HG03108 (cell line): ENCODE data around the gene AAMP.
A peak's percentile ranks its signal among the peaks of the same experiment; 100 is the strongest.

Experiments used
- ATAC-seq: cut with Tn5 transposase; IDR thresholded peaks from one replicate; pipeline ENCODE4 v1.9.1; 2021; ENCODE audit warnings: moderate library complexity; ENCODE audit not compliant: unreplicated experiment

The AAMP gene

GRCh38 chr2:218294430-218295022, 24.6 kb upstream of the AAMP start:
- ATAC-seq = no peak

GRCh38 chr2:218293715-218294429, 23.9 kb upstream of the AAMP start:
- ATAC-seq = no peak

DNA sequence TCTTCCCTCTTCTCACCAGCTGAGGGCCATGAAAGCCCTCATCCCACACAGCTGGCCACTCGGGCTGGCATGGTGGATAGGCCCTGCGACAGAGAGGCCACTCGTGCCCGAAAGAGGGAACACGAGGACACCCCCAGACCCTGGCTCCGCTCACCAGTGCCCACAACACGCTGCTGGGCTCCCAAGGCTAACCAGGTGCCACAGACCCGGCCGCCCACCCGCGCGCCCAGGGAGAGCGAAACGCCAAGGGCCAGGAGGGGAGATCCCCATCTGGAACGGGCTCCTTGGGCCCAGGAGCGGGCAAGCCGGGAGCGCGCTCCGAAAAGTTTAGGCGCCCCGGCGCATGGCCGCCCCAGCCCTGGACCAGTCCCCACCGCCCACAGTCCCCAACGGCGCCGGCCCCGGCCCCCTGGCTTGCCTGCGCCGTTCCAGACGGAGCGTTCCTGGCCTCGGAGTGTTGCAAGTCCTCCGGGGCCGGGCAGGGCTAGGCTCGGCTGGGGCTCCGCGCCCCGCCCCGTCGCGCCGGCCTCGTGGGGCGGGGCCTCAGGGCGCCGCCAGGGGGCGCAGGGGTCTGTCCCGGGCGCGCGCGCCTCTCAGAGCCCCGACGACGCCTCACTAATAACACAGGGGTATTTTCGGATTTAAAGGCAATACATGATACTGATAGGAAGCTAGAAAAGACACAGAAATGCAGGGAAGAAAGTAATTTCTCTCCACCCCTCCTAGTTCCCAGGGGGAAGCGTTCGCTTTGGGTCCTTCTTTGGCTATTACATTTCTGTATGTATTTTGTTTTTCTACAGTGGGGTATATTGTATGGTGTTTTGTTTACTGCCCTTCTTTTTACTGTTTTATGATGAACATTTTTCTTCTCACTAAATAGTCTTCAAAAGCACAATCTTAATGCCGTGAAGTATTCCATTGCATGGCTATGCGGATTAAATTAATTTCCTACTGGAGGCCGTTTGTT, 22.4 kb upstream of the AAMP start, which contains the start of gene TMBIM1:
TMBIM1 (minus strand) TSS at position 456 of the 967 bp plus-strand sequence. CDS start 10,362 bp downstream, outside the sequence.
- ATAC-seq = peak; percentile 59

- no peak for ATAC-seq
Observed at GRCh38 chr2:218291318-218292047, 21.5 kb upstream of the AAMP start.

- ATAC-seq = peak; percentile 54
Observed at GRCh38 chr2:218290316-218291261, 20.7 kb upstream of the AAMP start.

DNA sequence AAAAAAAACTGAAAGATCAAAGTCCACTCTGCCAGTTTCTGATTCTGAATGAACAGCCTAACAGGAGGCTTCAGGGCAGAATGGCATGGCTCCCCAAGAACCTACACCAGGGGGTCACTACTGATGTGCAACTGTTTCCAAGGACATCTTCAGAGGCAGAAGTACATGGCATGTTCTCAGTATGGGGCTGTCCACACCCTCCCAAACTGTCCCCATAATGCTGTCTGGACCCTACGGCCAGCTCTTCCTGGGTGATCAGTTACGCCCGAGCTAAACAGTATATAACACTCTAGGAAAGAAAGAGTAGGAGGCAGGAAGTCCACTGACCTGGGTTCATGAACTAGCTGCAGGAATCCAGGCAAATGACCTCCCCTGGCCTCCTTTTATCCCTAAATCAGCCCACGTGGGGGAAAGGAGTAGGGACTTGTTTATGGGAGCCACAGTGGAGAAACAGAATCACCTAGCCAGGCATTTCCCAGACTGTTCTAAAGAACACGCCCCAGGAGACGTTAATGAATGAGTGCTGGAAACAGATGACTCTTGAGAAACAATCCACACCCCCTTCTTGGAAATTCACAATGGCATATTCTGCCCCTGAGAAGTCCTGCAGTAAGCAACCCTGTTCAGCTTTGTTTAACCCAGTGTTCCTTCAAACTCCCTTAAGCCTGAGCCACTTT, 19.8 kb upstream of the AAMP start:
- ATAC-seq = no peak

DNA sequence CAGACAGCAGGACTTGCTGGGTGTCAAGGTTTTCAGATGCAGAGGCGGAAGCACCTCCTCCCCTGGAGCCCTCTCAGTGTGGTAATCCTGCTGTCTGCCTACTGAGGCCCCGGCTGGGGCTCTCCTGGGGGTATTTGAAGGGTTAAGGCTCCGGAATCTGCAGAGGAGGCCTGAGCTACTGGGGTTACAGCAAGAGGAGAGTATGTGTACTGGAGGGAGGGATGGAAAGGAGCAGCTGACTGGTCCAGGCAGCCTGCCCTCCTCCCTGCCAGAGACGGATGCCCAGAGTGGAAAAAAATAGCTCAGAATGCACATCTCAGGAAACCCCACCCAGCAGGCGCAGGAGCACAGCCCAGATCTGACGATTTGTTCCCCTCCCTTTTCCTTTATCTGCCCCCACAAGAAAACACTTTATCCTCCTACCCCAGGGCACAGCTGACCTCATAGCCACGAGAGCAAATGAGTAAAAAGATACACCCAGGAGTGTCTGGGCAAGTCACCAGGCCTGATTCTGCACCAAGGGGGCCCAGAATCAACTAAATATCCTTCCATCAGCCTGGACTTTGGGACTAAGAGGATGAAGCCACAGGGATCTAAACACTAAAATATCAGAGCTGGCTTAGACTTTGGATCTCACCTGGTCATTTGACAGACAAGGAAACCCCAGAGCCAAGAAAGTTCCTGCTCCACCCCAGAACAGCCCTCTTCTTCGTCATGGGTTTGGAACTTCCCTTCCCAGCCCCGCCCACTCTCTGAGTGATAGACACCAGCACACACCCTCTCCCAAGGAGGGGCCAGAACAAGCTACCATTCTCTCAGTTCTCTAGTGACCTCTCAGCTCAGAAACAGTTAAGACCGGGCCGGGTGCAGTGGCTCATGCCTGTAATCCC, 16.9 kb upstream of the AAMP start:
- ATAC-seq = peak; percentile 59

DNA sequence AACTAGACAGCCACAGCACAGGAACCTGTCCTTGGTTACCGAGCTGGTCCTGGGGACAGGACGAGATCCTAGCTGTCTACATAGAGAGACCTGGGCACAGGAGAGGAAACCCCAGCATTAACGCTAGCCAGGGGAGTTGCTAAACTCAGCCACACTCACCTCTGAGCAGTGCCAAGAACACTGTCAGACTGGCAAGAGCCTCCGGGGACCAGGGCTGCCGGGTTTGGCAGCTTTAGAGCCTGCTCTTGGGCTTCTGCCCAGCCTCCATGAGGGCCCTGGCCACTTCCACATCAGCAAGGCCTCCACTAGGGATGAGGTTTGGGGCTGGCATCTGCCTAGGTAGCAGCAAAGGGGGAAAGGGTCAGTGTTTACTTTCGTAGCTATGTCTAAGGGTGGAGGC, 15.7 kb upstream of the AAMP start:
- no peak for ATAC-seq

DNA sequence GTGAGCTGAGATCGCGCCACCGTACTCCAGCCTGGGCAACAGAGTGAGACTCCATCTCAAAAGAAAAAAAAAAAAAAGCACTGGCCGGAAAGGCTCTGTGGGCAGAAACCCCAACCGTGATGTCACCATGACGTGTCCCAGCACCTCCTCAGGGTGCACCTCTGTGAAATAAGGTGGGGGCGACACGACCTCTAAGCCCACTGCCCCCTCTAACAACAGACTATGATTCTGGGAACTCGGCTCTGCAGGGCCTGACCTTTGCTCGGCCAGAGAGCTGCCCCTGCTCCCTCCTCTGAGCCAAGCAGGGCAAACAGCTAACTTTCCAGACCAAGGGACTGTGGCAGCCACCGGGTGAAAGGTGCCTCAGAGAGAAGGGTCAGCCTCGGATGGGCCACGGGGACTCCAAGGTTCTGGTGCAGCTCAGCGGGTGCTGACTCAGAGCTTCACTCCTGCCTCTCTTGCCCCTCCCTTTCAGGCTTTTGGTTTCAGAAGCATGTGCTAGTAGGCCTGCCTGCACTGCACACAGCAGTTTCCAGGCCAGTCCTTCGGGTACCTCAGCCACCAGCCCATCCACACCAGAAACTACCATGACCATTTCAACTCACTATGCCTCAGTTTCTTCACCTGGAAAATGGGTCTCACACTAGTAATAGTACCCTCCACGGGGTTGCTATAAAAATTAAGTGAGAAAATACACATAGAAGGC, 14.3 kb upstream of the AAMP start:
- ATAC-seq = peak; percentile 45

GRCh38 chr2:218282173-218282991, 12.4 kb upstream of the AAMP start:
- ATAC-seq = no peak

- no peak for ATAC-seq
Observed at GRCh38 chr2:218281449-218281848, 11.5 kb upstream of the AAMP start.

DNA sequence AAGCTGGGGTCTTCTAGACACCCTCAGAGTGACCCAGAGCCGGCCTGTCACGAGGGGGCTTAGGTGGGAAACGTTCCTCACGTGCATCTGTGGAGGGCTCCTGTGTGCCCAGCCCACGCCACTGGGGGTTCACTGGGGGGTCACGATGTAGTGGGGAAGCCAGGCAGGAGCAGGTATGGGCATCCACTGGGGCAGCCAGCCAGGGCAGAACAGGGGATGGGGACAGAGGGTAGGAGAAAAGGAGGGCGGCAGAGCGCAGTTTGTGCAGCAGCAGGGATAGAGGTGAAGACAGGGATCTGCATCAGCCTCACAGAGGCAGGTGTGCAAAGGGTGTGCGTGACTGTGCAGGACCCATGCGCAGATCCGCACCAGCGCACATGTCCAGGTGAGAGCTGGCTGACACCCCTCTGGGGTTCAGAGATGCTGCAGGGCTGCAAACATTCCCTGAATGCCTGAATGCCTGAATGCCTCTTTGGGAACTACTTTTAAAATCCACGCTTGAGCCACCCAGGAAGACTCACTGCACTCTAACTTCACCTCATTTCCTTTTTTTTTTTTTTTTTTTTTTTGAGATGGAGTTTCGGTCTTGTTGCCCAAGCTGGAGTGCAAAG, 10.4 kb upstream of the AAMP start:
- ATAC-seq = no peak

- no peak for ATAC-seq
Observed at GRCh38 chr2:218278531-218279360, 8.8 kb upstream of the AAMP start.

- no peak for ATAC-seq
Observed at GRCh38 chr2:218277921-218278320, 8.0 kb upstream of the AAMP start.

DNA sequence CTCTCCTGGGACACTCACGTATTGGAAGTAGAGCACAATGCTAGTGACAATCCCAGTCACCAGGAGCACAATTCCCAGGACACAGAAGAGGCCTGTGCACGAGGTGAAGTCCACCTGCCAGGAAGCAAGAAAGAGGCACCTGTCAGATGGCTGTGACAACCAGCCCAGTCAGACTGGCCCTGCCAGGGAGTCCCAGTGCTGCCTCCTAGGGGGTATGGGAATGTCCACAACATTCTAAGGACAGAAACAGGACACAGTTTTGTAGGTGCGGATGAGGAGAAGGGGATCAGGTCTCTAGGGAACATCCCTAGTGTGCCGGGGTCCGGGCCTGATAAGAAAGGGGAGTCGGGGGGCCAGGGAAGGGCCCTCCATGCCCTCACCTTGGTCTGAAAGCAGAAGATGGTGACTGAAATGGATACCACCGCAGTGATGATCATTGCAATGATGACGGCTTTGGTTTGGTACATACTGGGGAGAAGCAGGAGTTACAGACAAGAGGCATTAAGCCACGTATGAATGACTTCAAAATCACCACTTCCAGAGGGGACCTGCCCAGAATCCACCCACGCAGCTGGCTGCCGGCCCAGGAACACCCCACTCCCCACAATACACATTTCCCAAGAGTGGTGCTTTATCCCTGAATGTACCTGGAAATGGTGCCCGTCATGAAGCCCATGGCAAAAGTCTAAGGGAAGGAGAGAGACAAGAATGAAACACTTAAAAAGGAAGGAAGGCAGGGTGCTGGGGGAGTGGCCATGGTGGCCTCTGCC, 7.2 kb upstream of the AAMP start:
- ATAC-seq = no peak
